Naive thymus-derived CD8-positive, alpha-beta T cell (primary cell): Measurements from ENCODE around the gene STRN3. TPM values are rescaled to one million over a fixed set of nuclear protein-coding genes. Genes with fewer than 3 reads are reported as not detected.

Source experiments
- ATAC-seq, 2 donors: fragments of 150-1000 bp; cut with Tn5 transposase in 1 of 2; sonication (Bioruptor Pico), chemical (Tn5 transposase) in 1 of 2; 1 replicate in 1 of 2; 2 replicates in 1 of 2; pipeline ENCODE4 v1.10.0; 2021; ENCODE audit warnings: mild to moderate bottlenecking in 2 of 2, moderate library complexity in 2 of 2
- POLR2A ChIA-PET: fragments of 350-600 bp; sonication (Branson Sonifier 250); formaldehyde crosslinking; loops from one replicate; lab custom pipeline; 2021; ENCODE audit warnings: antibody characterized with exemption; lab: Charles Lee
- DNase-seq, 10 donors: peaks; one replicate each; pipeline versions ENCODE4 v3.0.0 to v3.0.0-alpha.2; 2020 to 2022
- H3K27ac Mint-ChIP-seq, 10 donors: one replicate each; pipeline ENCODE4 v1.8.0; 2020 to 2022; ENCODE audit warnings: mild to moderate bottlenecking in 10 of 10, mixed read lengths in 10 of 10, moderate library complexity in 4 of 10, inconsistent platforms in 1 of 10
- H3K27me3 Mint-ChIP-seq, 5 donors: one replicate each; pipeline ENCODE4 v1.8.0; 2021 to 2022; ENCODE audit warnings: mixed read lengths in 5 of 5
- H3K36me3 Mint-ChIP-seq, 3 donors: one replicate each; pipeline ENCODE4 v1.8.0; 2020 to 2022; ENCODE audit warnings: mixed read lengths in 3 of 3, mild to moderate bottlenecking in 2 of 3, inconsistent platforms in 1 of 3
- H3K4me1 Mint-ChIP-seq, 4 donors: one replicate each; pipeline ENCODE4 v1.8.0; 2021 to 2022; ENCODE audit warnings: mixed read lengths in 4 of 4
- H3K4me3 Mint-ChIP-seq, 10 donors: one replicate each; pipeline ENCODE4 v1.8.0; 2020 to 2022; ENCODE audit warnings: mild to moderate bottlenecking in 10 of 10, mixed read lengths in 10 of 10, moderate library complexity in 6 of 10, inconsistent platforms in 1 of 10
- H3K9me3 Mint-ChIP-seq, 9 donors: one replicate each; pipeline ENCODE4 v1.8.0; 2020 to 2022; ENCODE audit warnings: mixed read lengths in 9 of 9, mild to moderate bottlenecking in 3 of 9, inconsistent platforms in 1 of 9, moderate library complexity in 1 of 9
- polyA plus RNA-seq, 3 donors: library from polyadenylated mRNA; unstranded; fragments of 300-500 nt; fragmentation: Illumina TruSeq; gene quantifications; one replicate each; pipeline ENCODE4 v1.2.3, GENCODE V29; 2021
- total RNA-seq, 8 experiments: library from RNA in 2 of 8; stranded (reverse) in 2 of 8; gene quantifications; one replicate each; pipeline ENCODE4 v1.2.3 and lab custom pipeline; 2021 to 2026

The STRN3 gene
- total and polyA plus RNA-seq, 5 experiments from 2014 or later = 3.0 to 26.8 (median 4.8) TPM

GRCh38 chr14:30872602-30873001 lies 153.6 kb downstream of the STRN3 start:
- H3K4me3 Mint-ChIP-seq = peak overlapping the region in 2 of 10 donors; percentile 14 to 42
- no peak overlapping the region for H3K27ac Mint-ChIP-seq
- no peak for DNase-seq
- H3K9me3 Mint-ChIP-seq = no peaks in the 10 kb centered on the region
- peaks cover 0 to 3% (median 0%) of the 10 kb centered on the region in 3 donors for H3K36me3 Mint-ChIP-seq
- peaks cover 28 to 63% (median 44%) of the 10 kb centered on the region in 5 donors for H3K27me3 Mint-ChIP-seq
- ATAC-seq = no peak
- peaks cover 3 to 18% (median 12%) of the 10 kb centered on the region in 4 donors for H3K4me1 Mint-ChIP-seq
- POLR2A ChIA-PET = no interaction called here

GRCh38 chr14:30869551-30870155 lies 156.5 kb downstream of the STRN3 start:
- DNase-seq (no peak), ATAC-seq (no peak)
- H3K27ac Mint-ChIP-seq = no peak overlapping the region
- POLR2A ChIA-PET = no interaction called here
- no peak overlapping the region for H3K4me3 Mint-ChIP-seq
- no peaks in the 10 kb centered on the region for H3K36me3 Mint-ChIP-seq
- H3K9me3 Mint-ChIP-seq = no peaks in the 10 kb centered on the region
- peaks cover 19 to 44% (median 31%) of the 10 kb centered on the region in 5 donors for H3K27me3 Mint-ChIP-seq
- H3K4me1 Mint-ChIP-seq = peaks cover 0 to 9% (median 5%) of the 10 kb centered on the region in 4 donors

DNA sequence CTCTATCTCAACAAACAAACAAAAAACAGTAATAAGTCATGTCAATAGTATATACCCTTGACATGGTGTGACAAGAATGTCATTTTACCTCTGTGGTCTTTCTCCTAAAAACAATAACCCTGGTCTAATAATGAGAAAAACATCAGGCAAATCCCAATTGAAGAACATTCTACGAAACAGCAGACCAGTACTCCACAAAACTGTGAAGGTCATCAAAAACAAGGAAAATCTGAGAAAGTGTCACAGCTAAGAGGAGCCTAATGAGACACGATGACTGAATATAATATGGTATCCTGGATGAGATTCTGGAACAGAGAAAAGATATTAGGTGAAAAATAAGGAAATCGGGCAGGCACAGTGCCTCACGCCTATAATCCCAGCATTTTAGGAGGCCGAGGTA lies 157.4 kb downstream of the STRN3 start:
- H3K4me3 Mint-ChIP-seq = no peak overlapping the region
- POLR2A ChIA-PET = no interaction called here
- H3K27ac Mint-ChIP-seq = no peak overlapping the region
- no peaks in the 10 kb centered on the region for H3K9me3 Mint-ChIP-seq
- no peak for ATAC-seq
- H3K4me1 Mint-ChIP-seq = peaks cover 0 to 8% (median 4%) of the 10 kb centered on the region in 4 donors
- no peaks in the 10 kb centered on the region for H3K36me3 Mint-ChIP-seq
- no peak for DNase-seq
- H3K27me3 Mint-ChIP-seq = peaks cover 18 to 46% (median 33%) of the 10 kb centered on the region in 5 donors

- DNase-seq (no peak), ATAC-seq (no peak)
- H3K4me1 Mint-ChIP-seq = peaks cover 0 to 7% (median 0%) of the 10 kb centered on the region in 4 donors
- POLR2A ChIA-PET = no interaction called here
- H3K27me3 Mint-ChIP-seq = peaks cover 17 to 37% (median 29%) of the 10 kb centered on the region in 5 donors
- no peaks in the 10 kb centered on the region for H3K9me3 Mint-ChIP-seq
- H3K4me3 Mint-ChIP-seq = no peak overlapping the region
- H3K27ac Mint-ChIP-seq = no peak overlapping the region
- H3K36me3 Mint-ChIP-seq = no peaks in the 10 kb centered on the region
Measured at GRCh38 chr14:30864934-30865333, 161.2 kb downstream of the STRN3 start.

DNA sequence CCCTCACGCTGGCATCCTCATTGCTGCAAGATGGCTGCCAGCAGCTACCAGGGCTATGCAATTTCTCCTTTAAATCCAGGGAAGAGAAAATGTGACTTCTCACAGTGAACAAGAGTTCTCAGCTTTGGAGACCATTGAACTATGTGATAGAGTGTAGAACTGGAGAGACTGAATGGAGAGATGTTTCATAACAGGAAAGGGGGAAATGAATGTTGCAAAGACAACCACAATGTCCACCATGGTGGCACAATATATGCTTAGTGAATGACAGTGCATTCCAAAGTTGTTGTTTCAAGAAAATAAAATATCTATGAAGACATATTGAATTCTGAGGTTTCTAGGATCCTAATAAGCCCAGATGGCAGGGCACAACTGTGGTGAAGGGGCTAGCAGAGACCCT lies 165.0 kb downstream of the STRN3 start:
- Mint-ChIP-seq H3K9me3 (no peaks in the 10 kb centered on the region), H3K4me1 (peaks cover 0 to 7% (median 0%) of the 10 kb centered on the region in 4 donors), H3K27me3 (peaks cover 18 to 30% (median 21%) of the 10 kb centered on the region in 5 donors), H3K36me3 (no peaks in the 10 kb centered on the region), H3K4me3 (no peak overlapping the region), H3K27ac (no peak overlapping the region)
- DNase-seq (no peak), ATAC-seq (no peak)
- POLR2A ChIA-PET = no interaction called here

GRCh38 chr14:30855345-30856037 lies 170.7 kb downstream of the STRN3 start:
- Mint-ChIP-seq H3K36me3 (no peaks in the 10 kb centered on the region), H3K4me3 (no peak overlapping the region), H3K27me3 (peaks cover 12 to 21% (median 17%) of the 10 kb centered on the region in 5 donors), H3K9me3 (no peaks in the 10 kb centered on the region), H3K4me1 (no peaks in the 10 kb centered on the region), H3K27ac (no peak overlapping the region)
- DNase-seq (no peak), ATAC-seq (no peak)
- POLR2A ChIA-PET = no interaction called here

DNA sequence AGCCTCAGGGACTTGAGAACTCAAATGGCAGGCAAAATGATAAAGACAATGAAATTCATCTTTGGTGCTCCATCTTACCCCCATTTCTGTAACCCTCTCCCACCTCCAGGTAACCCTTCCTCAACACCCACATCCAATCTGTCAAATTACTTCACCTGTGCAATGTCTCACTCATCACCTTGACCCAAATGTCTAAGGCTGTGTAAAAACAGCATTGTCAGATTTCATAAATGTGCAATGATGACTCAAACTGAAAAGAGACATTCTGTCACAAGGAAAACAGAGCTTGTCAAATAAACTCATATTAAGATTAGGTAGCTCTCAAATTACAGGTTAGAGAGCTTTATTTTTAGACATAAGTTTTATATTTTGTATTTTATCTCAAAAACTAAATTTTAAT lies 171.7 kb downstream of the STRN3 start:
- H3K9me3 Mint-ChIP-seq = no peaks in the 10 kb centered on the region
- POLR2A ChIA-PET = interaction anchor here (0.7 kb wide), 1 partner anchor 197 kb away, joined by 3 read pairs; no protein-coding TSS in a partner anchor
- DNase-seq = no peak

DNA sequence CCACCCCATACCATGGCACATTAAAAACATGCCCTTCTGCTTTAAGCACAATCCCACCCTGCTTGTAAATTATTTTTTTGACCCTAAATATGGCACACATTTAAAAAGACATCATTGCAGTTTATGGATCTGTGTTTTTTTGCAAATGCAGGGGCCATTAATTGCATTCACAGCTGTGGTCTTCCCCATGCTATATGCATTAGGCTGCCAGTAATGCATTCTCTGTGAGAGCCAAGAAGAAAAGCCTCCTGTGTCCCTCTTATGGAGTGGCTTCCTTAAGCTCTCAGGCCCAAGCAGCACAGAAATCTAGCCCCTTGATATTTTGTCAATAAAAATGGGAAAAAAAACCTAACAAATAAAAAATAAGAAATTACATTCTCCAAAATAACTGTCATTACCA lies 172.2 kb downstream of the STRN3 start:
- POLR2A ChIA-PET = no interaction called here
- no peaks in the 10 kb centered on the region for H3K36me3 Mint-ChIP-seq
- no peak overlapping the region for H3K27ac Mint-ChIP-seq
- no peaks in the 10 kb centered on the region for H3K9me3 Mint-ChIP-seq
- peaks cover 0 to 3% (median 0%) of the 10 kb centered on the region in 4 donors for H3K4me1 Mint-ChIP-seq
- peaks cover 20 to 36% (median 27%) of the 10 kb centered on the region in 5 donors for H3K27me3 Mint-ChIP-seq
- H3K4me3 Mint-ChIP-seq = no peak overlapping the region
- ATAC-seq = no peak
- DNase-seq = no peak

More for the DNA sequence above, 171.7 kb downstream of the STRN3 start:
- H3K36me3 Mint-ChIP-seq = no peaks in the 10 kb centered on the region
- H3K4me1 Mint-ChIP-seq = no peaks in the 10 kb centered on the region
- H3K27me3 Mint-ChIP-seq = peaks cover 16 to 31% (median 21%) of the 10 kb centered on the region in 5 donors
- no peak for ATAC-seq
- no peak overlapping the region for H3K4me3 Mint-ChIP-seq
- H3K27ac Mint-ChIP-seq = no peak overlapping the region

DNA sequence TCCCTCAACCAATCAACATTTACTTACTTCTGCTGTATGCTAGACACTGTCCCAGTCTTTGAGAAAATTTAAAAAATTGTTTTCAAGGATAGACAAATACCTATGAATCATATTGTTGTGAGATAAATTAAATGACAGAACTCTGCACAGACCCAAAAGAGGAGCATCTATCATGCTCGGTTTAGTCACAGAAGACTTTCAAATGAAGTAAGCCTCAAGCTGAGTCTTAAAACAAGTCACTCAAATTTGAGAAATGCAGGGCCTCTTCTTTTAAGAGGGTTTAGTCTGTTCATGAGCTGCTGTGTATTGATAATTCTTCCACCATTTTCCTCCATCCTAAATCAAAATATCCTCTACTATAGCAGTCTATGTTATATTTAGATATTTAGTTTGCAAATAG lies 176.2 kb downstream of the STRN3 start:
- no peak for DNase-seq
- ATAC-seq = no peak
- H3K27ac Mint-ChIP-seq = no peak overlapping the region
- H3K4me1 Mint-ChIP-seq = peaks cover 0 to 3% (median 0%) of the 10 kb centered on the region in 4 donors
- no peaks in the 10 kb centered on the region for H3K9me3 Mint-ChIP-seq
- H3K27me3 Mint-ChIP-seq = peaks cover 24 to 53% (median 32%) of the 10 kb centered on the region in 5 donors
- POLR2A ChIA-PET = no interaction called here
- no peaks in the 10 kb centered on the region for H3K36me3 Mint-ChIP-seq
- no peak overlapping the region for H3K4me3 Mint-ChIP-seq

DNA sequence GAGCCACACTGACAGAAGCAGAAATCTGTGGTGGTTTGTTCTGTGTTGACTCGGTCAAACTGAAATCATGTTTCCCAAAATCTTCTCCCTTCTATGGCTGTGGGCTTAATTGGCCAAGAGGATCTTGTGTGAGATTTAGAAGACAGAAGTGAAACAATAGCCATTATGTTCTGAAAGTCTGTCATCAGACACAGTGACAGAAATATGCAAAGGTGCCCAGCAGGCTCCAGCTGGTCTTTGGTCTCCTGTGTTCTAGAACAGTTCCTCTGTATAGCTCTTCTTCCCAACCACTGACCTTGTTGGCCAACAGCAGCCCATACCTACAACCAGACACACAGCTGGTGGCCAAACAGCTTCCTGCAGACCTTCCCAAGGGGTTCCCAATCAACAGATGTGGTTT lies 176.8 kb downstream of the STRN3 start:
- peaks cover 23 to 53% (median 32%) of the 10 kb centered on the region in 5 donors for H3K27me3 Mint-ChIP-seq
- ATAC-seq (no peak), DNase-seq (no peak)
- H3K36me3 Mint-ChIP-seq = no peaks in the 10 kb centered on the region
- H3K4me1 Mint-ChIP-seq = peaks cover 0 to 3% (median 0%) of the 10 kb centered on the region in 4 donors
- H3K4me3 Mint-ChIP-seq = no peak overlapping the region
- H3K9me3 Mint-ChIP-seq = peaks cover 0 to 2% (median 0%) of the 10 kb centered on the region in 9 donors
- POLR2A ChIA-PET = no interaction called here
- no peak overlapping the region for H3K27ac Mint-ChIP-seq

DNA sequence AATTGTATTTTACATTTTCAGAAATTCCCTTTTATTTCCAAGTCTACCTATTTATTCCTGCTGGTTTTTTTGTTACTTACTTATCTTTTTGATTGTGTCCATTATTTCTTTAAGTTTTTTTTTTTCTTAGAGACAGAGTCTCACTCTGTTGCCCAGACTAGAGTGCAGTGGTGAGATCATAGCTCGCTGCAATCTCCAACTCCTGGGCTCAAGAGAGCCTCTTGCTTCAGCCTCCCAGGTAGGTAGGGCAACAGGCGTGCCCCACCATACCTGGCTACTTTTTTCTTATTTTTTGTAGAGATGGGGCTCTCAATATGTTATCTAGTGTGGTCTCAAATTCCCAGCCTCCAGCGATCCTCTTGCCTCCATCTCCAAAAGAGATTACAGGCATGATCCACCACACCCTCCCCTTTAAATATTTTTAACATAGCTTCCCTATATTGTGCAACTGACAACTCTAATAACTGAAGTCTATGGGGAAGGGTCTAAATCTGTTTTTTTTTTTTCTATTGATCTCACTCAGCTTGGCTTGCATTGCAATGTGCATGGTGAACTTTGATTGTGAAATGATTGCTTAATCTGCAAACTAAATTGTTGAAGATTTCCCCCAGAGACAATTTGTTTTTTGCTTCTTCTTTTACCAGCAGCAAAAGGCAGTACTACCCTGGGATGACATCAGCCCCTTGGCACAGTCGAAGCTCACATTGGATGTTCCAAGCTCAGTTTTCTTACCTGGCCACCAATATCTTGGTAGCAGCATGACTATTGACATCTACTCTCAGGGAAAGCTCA lies 177.5 kb downstream of the STRN3 start:
- Mint-ChIP-seq H3K9me3 (peaks cover 0 to 3% (median 0%) of the 10 kb centered on the region in 9 donors), H3K4me1 (peaks cover 0 to 3% (median 0%) of the 10 kb centered on the region in 4 donors), H3K27ac (no peak overlapping the region), H3K36me3 (no peaks in the 10 kb centered on the region), H3K27me3 (peaks cover 23 to 53% (median 35%) of the 10 kb centered on the region in 5 donors), H3K4me3 (no peak overlapping the region)
- POLR2A ChIA-PET = no interaction called here
- ATAC-seq (no peak), DNase-seq (no peak)
